ENCODE data around the gene ZNF222.

ZNF222 gene

DNA sequence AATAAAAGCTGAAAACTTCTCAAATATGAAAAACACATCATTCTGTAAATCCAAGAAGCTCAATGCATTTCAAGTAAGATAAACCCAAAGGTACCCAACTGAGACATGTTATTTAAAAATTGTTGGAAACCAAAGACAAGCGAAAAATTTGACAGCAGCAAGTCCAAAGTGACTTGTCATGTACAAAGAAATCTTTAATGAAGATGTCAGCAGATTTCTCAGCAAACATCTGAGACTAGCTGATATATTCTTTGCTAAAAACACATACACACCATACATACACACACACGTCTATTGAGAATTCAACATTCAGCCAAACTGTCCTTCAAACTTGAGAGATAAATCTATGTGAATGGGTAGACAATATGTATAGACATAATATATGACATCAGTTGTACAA lies 5.7 kb upstream of the ZNF222 start:
- no peak for DNase-seq (ENCODE audit: low read depth in 1 of 2, low spot score in 1 of 2)
- in situ Hi-C loops (cut with HindIII; ENCODE audit: low pct_unique_long_range_greater_than_20kb, low sequenced_read_pairs), result no loop called here
- no peak for TF ChIP-seq JUND (IDR thresholded peaks at IDR 0.05; ENCODE audit: low read depth)

DNA sequence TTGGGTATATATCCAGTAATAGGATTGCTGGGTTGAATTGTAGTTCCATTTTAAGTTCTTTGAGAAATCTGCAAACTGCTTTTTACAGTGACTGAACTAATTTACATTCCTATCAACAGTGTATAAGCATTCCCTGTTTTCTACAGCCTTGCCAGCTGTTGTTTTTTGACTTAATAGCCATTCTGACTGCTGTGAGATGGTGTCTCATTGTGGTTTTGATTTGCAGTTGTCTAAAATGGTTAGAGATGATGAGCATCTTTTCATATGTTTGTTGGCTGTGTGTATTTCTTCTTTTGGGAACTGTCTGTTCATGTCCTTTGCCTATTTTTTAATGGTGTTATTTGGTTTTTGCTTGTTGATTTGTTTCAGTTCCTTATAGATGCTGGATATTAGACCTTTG lies 4.0 kb upstream of the ZNF222 start:
- in situ Hi-C loops (cut with HindIII; ENCODE audit: low pct_unique_long_range_greater_than_20kb, low sequenced_read_pairs), result no loop called here
- no peak for DNase-seq (ENCODE audit: low read depth in 1 of 2, low spot score in 1 of 2)
- TF ChIP-seq JUND (IDR thresholded peaks at IDR 0.05; ENCODE audit: low read depth), result no peak

DNA sequence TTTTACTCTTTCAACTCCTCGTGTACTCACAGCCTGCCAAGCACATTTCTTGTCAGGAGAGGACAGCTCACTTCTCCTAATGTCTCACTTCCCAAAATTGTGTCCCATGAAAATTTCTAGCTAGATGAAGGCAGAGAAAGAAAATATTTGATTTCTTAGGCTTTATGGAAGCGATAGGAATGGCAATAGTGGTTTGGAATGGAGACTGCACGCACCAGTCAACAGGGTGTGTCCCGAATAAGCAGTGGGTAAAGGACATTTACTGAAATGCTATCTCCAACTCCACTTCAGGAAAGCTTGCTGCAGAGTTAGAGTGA lies 321 bp upstream of the ZNF222 start:
- no peak for TF ChIP-seq JUND (IDR thresholded peaks at IDR 0.05; ENCODE audit: low read depth)
- in situ Hi-C loops (cut with HindIII; ENCODE audit: low pct_unique_long_range_greater_than_20kb, low sequenced_read_pairs), result no loop called here

DNA sequence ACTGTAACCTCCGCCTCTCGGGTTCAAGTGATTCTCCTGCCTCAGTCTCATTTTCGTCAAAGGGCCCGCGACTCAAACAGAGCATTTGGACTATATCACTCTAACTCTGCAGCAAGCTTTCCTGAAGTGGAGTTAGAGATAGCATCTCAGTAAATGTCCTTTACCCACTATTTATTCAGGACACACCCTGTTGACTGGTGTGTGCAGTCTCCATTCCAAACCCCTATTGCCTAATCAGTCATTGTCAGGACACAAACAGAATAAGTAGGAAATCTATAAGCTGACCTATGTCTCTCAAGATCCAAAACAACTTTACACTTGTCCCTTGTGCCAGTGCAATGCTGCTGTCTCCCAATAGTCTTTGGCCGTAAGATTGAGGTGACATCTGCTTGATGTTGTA lies 1.4 kb downstream of the ZNF222 start:
- no peak for DNase-seq (ENCODE audit: low read depth in 1 of 2, low spot score in 1 of 2)
- in situ Hi-C loops (cut with HindIII; ENCODE audit: low pct_unique_long_range_greater_than_20kb, low sequenced_read_pairs), result no loop called here
- TF ChIP-seq JUND (IDR thresholded peaks at IDR 0.05; ENCODE audit: low read depth), result no peak

More for the DNA sequence above, 321 bp upstream of the ZNF222 start:
- DNase-seq (ENCODE audit: low read depth in 1 of 2, low spot score in 1 of 2), result no peak

DNA sequence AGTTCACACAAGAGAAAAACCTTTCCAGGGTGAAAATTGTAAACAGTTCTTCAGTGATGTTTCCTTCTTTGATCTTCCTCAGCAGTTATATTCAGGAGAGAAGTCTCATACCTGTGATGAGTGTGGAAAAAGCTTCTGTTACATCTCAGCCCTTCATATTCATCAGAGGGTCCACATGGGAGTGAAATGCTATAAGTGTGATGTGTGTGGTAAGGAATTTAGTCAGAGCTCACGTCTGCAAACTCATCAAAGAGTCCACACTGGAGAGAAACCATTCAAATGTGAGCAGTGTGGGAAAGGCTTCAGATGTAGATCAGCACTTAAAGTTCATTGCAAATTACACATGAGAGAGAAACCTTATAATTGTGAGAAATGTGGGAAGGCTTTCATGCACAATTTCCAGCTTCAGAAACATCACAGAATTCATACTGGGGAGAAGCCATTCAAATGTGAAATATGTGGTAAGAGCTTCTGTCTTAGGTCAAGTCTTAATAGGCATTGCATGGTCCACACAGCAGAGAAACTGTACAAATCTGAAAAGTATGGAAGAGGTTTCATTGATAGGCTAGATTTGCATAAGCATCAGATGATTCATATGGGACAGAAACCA lies 6.9 kb downstream of the ZNF222 start:
- no peak for DNase-seq (ENCODE audit: low read depth in 1 of 2, low spot score in 1 of 2)
- TF ChIP-seq JUND (IDR thresholded peaks at IDR 0.05; ENCODE audit: low read depth), result no peak
- in situ Hi-C loops (cut with HindIII; ENCODE audit: low pct_unique_long_range_greater_than_20kb, low sequenced_read_pairs), result no loop called here

DNA sequence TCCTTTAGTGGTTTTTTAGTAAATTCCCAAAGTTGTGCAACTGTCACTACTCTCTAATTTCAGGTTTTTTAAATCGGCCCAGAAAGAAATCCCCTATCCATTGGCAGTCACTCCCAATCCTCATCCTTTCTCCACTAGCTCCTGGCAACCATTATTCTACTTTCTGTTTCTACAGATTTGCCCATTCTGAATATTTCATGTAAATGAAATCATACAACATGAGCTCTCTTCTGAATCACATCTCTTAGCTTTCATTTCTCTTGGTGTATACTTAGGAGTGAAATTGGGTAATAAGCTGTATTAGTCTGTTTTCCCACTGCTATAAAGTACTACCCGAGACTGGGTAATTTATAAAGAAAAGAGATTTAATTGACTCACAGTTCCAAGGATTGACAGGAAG lies 17.0 kb downstream of the ZNF222 start:
- TF ChIP-seq JUND (IDR thresholded peaks at IDR 0.05; ENCODE audit: low read depth), result no peak
- no peak for DNase-seq (ENCODE audit: low read depth in 1 of 2, low spot score in 1 of 2)
- in situ Hi-C loops (cut with HindIII; ENCODE audit: low pct_unique_long_range_greater_than_20kb, low sequenced_read_pairs), result no loop called here

DNA sequence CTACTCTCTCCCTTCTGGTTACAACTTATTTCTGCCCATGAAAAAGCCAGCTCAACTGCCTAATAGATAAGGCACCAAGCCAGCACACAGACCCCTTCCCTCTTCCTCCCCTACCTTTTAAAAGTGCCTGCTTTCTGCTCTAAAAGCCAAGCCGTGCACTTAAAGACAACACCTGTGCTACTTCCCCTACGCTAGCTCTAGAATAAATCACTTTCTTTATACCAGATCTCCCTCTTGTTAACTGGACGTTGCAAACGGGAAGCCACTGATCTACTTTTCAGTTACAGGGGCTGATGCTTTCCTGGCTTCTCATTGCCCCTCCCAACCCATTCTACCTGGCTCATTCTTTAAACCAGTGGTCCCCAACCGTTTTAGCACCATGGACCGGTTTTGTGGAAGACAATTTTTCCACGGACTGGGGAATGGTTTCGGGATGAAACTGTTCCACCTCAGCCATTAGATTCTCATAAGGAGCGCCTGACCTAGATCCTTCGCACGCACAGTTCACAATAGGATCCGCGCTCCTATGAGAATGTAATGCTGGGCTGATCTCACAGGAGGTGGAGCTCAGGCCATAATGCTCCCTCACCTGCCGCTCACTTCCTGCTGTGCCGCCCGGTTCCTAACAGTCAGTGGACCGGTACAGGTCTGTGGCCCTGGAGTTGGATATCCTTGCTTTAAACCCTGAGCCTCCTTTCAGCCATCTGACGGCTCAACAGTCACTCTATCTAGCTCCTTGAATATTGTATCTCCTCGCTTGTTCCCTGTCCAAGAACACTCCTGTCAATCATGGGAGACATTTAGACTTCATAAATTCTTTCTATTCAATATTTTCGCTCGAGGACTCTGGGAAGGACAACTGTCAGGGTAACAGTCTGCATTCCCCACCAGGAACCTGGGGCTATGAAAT lies 25.8 kb downstream of the ZNF222 start:
- TF ChIP-seq JUND (IDR thresholded peaks at IDR 0.05; ENCODE audit: low read depth), result no peak
- no peak for DNase-seq (ENCODE audit: low read depth in 1 of 2, low spot score in 1 of 2)
- in situ Hi-C loops (cut with HindIII; ENCODE audit: low pct_unique_long_range_greater_than_20kb, low sequenced_read_pairs), result no loop called here

DNA sequence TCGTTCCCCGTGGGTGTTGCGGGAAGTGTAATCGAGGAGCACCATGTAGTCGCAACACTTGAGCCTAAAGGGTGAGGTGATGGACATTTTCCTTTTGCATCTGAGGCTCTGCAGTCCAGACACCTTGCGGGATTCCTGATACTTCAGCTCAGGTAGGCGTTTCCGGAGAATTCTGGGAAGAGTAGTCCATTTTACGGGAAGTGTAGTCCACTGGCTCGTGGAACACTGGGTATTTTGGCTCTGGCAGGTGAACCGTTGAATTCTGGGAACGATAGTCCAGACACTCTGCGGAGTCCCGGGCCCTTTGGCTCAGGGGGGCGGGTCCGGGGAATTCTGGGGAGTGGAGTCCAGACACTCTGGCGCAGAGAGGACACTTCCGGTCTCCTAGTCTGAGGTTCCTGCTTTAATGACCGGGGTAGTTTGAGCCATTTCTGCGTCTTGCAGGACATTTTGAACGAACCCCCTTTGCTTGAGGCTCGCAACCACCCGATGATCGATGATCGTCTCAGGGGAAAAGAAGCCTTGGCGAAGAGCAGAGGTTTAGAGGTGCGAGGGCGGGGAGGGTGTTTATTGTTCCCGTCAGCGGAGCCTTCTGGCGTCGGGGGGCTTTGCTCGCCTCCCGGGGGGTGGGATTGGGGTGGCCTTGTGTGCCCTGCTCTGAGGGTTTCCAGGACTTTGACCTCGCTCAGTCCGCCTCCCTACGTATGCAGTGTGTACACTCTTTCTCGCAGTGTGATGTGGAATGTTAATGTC lies 26.6 kb downstream of the ZNF222 start, which contains the start of gene ZNF223:
ZNF223 (plus strand) TSS at position 387 of the 753 bp plus-strand sequence. CDS start 3,141 bp downstream, outside the sequence.
- TF ChIP-seq JUND (IDR thresholded peaks at IDR 0.05; ENCODE audit: low read depth), result no peak
- in situ Hi-C loops (cut with HindIII; ENCODE audit: low pct_unique_long_range_greater_than_20kb, low sequenced_read_pairs), result no loop called here
- DNase-seq (ENCODE audit: low read depth in 1 of 2, low spot score in 1 of 2), result peak; percentile 85 to 97

DNA sequence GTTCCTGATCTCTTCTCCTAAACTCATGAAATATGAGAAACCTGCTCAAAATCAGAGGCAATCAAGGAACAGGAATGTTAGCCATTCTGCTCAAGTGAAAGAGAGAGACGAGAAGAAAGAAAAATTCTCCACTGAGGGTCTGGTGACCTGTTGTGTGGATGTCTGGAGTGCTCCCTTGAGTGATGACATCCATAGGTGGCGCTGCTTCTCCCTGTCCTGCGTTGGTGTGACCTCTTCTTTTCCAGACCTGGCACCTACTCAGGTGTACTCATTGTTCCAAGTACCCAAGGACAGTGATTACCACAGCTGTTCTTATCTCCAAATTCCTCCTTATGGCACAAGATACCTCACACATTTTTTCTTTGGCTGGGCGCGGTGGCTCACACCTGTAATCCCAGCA lies 30.7 kb downstream of the ZNF222 start:
- in situ Hi-C loops (cut with HindIII; ENCODE audit: low pct_unique_long_range_greater_than_20kb, low sequenced_read_pairs), result no loop called here
- no peak for TF ChIP-seq JUND (IDR thresholded peaks at IDR 0.05; ENCODE audit: low read depth)

DNA sequence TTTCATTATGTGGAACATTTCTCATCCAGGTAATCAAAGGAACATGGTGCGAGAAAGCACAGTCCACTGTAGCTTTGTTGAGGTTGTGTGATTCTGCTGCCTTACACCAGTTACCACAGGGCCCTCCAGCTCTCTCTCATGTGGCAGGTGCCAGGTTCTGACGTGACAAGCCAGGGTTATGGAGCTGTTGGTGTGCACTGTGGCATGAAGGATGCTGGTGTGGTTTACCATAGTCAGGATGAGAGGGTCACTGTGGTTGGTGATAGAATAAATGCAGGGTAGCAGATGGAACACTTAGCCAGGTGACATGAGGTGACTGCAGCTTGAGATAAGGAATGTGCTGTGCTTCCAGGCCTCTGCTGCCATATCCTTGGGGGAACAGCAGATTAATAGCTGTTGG lies 34.0 kb downstream of the ZNF222 start:
- in situ Hi-C loops (cut with HindIII; ENCODE audit: low pct_unique_long_range_greater_than_20kb, low sequenced_read_pairs), result no loop called here
- no peak for TF ChIP-seq JUND (IDR thresholded peaks at IDR 0.05; ENCODE audit: low read depth)
- no peak for DNase-seq (ENCODE audit: low read depth in 1 of 2, low spot score in 1 of 2)

More for the DNA sequence above, 30.7 kb downstream of the ZNF222 start:
- DNase-seq (ENCODE audit: low read depth in 1 of 2, low spot score in 1 of 2), result no peak

DNA sequence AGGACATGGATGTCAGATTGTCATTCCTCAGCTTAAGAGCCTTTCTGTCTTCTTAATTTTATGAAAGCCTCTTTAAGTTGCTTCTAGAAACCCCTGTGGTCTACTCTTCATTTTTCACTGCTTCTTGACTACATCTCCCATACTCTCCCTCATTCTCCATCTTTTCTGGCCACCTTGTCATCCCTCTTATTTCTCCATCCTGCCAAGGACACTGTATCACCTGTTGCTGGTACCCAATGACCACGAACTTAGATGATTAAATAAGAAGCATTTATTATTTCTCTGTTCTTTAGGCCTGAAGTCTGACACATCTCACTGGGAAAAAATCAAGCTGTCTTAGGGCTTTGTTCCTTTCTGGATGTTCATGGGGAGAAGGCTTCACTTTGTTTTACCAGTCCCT lies 35.9 kb downstream of the ZNF222 start:
- DNase-seq (ENCODE audit: low read depth in 1 of 2, low spot score in 1 of 2), result no peak
- in situ Hi-C loops (cut with HindIII; ENCODE audit: low pct_unique_long_range_greater_than_20kb, low sequenced_read_pairs), result no loop called here
- no peak for TF ChIP-seq JUND (IDR thresholded peaks at IDR 0.05; ENCODE audit: low read depth)

DNA sequence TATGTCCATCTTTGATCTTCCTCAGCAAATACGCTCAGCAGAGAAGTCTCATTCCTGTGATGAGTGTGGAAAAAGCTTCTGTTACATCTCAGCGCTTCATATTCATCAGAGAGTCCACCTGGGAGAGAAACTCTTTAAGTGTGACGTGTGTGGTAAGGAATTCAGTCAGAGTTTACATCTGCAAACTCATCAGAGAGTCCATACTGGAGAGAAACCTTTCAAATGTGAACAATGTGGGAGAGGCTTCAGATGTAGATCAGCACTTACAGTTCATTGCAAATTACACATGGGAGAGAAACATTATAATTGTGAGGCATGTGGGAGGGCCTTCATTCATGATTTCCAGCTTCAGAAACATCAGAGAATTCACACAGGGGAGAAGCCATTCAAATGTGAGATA lies 41.1 kb downstream of the ZNF222 start:
- no peak for TF ChIP-seq JUND (IDR thresholded peaks at IDR 0.05; ENCODE audit: low read depth)
- in situ Hi-C loops (cut with HindIII; ENCODE audit: low pct_unique_long_range_greater_than_20kb, low sequenced_read_pairs), result no loop called here
- no peak for DNase-seq (ENCODE audit: low read depth in 1 of 2, low spot score in 1 of 2)

DNA sequence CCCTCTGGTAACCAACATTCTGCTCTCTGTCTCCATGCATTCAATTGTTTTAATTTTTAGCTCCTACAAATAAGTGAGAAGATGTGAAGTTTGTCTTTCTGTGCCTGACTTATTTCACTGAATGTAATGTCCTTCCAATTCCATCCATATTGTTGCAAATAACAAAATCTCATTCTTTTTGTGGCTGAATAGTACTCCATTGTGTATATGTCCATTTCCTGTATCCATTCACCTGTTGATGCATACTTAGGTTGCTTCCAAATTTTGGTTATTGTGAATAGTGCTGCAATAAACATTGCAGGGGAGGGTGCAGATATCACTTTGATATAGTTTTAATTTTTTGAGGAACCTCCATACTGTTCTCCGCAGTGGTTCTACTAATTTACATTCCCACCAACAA lies 44.2 kb downstream of the ZNF222 start:
- DNase-seq (ENCODE audit: low read depth in 1 of 2, low spot score in 1 of 2), result no peak
- no peak for TF ChIP-seq JUND (IDR thresholded peaks at IDR 0.05; ENCODE audit: low read depth)
- in situ Hi-C loops (cut with HindIII; ENCODE audit: low pct_unique_long_range_greater_than_20kb, low sequenced_read_pairs), result no loop called here

Data from T47D (cell line).